ENCODE measurements around the gene DENND4A. TPM values are rescaled to one million over a fixed set of nuclear protein-coding genes. Genes with fewer than 3 reads are reported as not detected.
A peak's percentile ranks its signal among the peaks of the same experiment; 100 is the strongest.

The DENND4A gene
- total RNA-seq, 3 donors from 2014 or later = 25.3 to 59.0 (median 48.2) TPM

DNA sequence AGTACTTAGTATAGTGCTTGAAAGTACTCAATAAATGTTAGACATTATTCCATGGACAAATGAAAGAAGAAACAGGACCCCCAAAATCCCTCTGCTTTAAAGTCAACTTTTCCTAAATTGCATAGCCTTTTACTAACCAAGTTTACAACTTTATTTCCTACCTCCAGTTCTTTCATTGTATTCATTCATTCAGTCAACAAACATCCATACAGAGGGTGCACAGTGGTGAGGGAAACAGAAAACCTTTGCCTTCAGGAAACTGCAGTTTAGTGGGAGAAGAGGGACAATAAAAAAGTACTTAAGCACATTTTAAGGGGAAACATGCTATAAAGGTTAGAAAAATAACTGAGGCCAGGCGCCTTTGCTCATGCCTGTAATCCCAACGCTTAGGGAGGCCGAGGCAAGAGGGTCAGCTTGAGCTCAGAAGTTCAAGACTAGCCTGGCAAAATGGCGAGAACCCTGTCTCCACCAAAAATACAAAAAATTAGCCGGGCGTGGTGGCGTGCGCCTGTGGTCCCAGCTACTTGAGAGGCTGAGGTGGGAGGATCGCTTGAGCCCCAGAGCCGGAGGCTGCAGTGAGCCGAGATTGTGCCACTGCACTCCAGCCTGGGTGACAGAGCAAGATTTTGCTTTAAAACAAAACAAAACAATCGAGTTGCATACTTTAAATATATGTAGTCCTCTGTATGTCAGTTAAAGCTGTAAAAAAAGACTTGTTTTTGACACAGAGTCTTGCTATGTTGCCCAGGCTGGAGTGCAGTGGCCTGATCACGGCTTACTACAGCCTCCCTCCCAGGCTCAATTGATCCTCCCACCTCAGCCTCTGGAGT is 1.1 kb upstream of the DENND4A start:
- TF ChIP-seq POLR2A (IDR thresholded peaks at IDR 0.05) = no peak
- TF ChIP-seq POLR2AphosphoS5 (IDR thresholded peaks at IDR 0.05) = no peak
- TF ChIP-seq, protein P1, sequence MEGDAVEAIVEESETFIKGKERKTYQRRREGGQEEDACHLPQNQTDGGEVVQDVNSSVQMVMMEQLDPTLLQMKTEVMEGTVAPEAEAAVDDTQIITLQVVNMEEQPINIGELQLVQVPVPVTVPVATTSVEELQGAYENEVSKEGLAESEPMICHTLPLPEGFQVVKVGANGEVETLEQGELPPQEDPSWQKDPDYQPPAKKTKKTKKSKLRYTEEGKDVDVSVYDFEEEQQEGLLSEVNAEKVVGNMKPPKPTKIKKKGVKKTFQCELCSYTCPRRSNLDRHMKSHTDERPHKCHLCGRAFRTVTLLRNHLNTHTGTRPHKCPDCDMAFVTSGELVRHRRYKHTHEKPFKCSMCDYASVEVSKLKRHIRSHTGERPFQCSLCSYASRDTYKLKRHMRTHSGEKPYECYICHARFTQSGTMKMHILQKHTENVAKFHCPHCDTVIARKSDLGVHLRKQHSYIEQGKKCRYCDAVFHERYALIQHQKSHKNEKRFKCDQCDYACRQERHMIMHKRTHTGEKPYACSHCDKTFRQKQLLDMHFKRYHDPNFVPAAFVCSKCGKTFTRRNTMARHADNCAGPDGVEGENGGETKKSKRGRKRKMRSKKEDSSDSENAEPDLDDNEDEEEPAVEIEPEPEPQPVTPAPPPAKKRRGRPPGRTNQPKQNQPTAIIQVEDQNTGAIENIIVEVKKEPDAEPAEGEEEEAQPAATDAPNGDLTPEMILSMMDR (IDR thresholded peaks at IDR 0.05) = no peak
- DNase-seq (ENCODE audit: low spot score in 2 of 2) = no peak
- Histone ChIP-seq H3K9me3 (no peaks in the 10 kb centered on the region), H3K27ac (peak overlapping the region; percentile 96 to 99), H3K4me3 (peak overlapping the region; percentile 77 to 95 (median 90)), H3K4me1 (no peaks in the 10 kb centered on the region), H3K27me3 (no peaks in the 10 kb centered on the region), H3K36me3 (no peaks in the 10 kb centered on the region)
- intact Hi-C loops (cut with DNase I; ENCODE audit: low total_unique reads) = no loop called here

- DNase-seq (ENCODE audit: low spot score in 2 of 2) = peak; percentile 44 to 67
- H3K4me1 ChIP-seq = no peaks in the 10 kb centered on the region
- TF ChIP-seq POLR2AphosphoS5 (IDR thresholded peaks at IDR 0.05) = peak in 1 of 3 donors; percentile 8
- TF ChIP-seq POLR2A (IDR thresholded peaks at IDR 0.05) = no peak
- no peaks in the 10 kb centered on the region for H3K36me3 ChIP-seq
- peak overlapping the region; percentile 77 to 95 (median 90) for H3K4me3 ChIP-seq
- H3K27me3 ChIP-seq = no peaks in the 10 kb centered on the region
- H3K9me3 ChIP-seq = no peaks in the 10 kb centered on the region
- intact Hi-C loops (cut with DNase I; ENCODE audit: low total_unique reads) = no loop called here
- H3K27ac ChIP-seq = peak overlapping the region; percentile 96 to 99
Measured at GRCh38 chr15:65791335-65792137, 557 bp downstream of the DENND4A start.

DNA sequence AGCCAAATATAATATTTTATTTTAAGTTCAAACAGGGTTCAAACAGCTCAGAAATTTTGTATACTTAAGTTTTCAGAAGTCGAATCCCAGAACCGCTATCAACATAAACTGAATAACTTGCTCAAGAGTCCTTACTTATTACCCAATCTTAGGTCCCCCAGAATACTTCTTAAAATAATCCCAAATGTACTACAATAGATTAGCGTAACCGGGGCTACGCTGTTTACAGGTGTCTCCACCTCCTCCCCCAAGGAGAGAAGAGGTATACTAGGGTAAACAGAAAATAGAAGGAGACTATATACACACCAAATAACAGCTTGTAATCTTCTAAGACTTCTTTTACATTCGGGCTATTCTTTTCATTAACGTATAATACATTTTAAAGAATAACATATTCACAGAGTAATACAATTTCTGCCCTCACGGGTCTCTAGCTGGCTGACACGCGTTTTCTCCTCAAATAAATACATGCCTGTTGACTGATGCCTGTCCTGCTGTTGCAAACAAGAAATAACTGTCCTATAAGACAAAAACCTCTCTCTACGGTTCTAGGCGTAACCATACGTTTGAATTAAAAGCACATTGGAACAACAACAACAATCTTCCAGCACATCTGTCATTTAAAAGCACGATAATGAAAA is 1.3 kb downstream of the DENND4A start:
- intact Hi-C loops (cut with DNase I; ENCODE audit: low total_unique reads) = no loop called here
- Histone ChIP-seq H3K27ac (peak overlapping the region; percentile 96 to 99), H3K9me3 (no peaks in the 10 kb centered on the region), H3K4me3 (peak overlapping the region; percentile 77 to 95 (median 90)), H3K4me1 (no peaks in the 10 kb centered on the region), H3K27me3 (no peaks in the 10 kb centered on the region), H3K36me3 (no peaks in the 10 kb centered on the region)
- TF ChIP-seq, protein P1 (IDR thresholded peaks at IDR 0.05) = no peak
- TF ChIP-seq POLR2A (IDR thresholded peaks at IDR 0.05) (no peak), POLR2AphosphoS5 (IDR thresholded peaks at IDR 0.05) (no peak)
- no peak for DNase-seq (ENCODE audit: low spot score in 2 of 2)

DNA sequence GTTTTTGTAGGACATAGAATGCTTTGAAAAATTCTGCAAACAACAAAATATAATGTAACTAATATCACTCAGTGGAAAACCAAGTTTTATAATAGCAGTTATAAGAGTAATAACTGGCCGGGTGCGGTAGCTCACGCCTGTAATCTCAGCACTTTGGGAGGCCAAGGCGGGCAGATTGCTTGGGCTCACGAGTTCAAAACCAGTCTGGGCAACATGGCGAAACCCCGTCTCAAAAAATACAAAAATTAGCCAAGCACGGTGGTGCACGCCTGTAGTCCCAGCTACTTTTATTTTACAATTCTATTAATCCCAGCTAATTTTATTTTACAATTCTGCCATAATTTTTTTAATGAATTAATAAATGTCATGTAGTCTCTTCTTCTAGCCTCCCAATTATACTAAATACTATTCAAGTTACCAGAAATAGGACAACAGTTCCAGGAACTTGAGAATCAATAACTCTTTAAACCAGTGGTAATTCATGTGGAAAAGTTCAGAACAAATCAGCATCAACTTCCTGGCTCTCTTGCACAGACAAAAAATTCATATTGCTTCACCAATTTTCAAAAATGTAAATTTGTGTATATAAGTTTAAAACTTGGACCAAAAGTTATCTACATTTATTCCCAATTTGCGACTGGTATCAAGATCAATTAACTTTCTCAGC is 2.2 kb downstream of the DENND4A start:
- no peak overlapping the region for H3K27ac ChIP-seq
- DNase-seq (ENCODE audit: low spot score in 2 of 2) = no peak
- H3K9me3 ChIP-seq = no peaks in the 10 kb centered on the region
- H3K4me1 ChIP-seq = no peaks in the 10 kb centered on the region
- H3K36me3 ChIP-seq = no peaks in the 10 kb centered on the region
- TF ChIP-seq, protein P1 (IDR thresholded peaks at IDR 0.05) = no peak
- no peak for TF ChIP-seq POLR2AphosphoS5 (IDR thresholded peaks at IDR 0.05)
- intact Hi-C loops (cut with DNase I; ENCODE audit: low total_unique reads) = no loop called here
- H3K27me3 ChIP-seq = no peaks in the 10 kb centered on the region
- no peak overlapping the region for H3K4me3 ChIP-seq

- Histone ChIP-seq H3K4me3 (no peak overlapping the region), H3K9me3 (no peaks in the 10 kb centered on the region), H3K36me3 (no peaks in the 10 kb centered on the region), H3K27me3 (no peaks in the 10 kb centered on the region), H3K27ac (no peak overlapping the region), H3K4me1 (no peaks in the 10 kb centered on the region)
- TF ChIP-seq POLR2AphosphoS5 (IDR thresholded peaks at IDR 0.05) = no peak
- TF ChIP-seq POLR2A (IDR thresholded peaks at IDR 0.05) = no peak
- TF ChIP-seq, protein P1 (IDR thresholded peaks at IDR 0.05) = no peak
- DNase-seq (ENCODE audit: low spot score in 2 of 2) = no peak
- intact Hi-C loops (cut with DNase I; ENCODE audit: low total_unique reads) = no loop called here
Measured at GRCh38 chr15:65789105-65789504, 3.0 kb downstream of the DENND4A start.
